Renal cortical epithelial cell (primary cell): ENCODE data around the gene TUBGCP3. TPM values are rescaled to one million over a fixed set of nuclear protein-coding genes. Genes with fewer than 3 reads are reported as not detected.

Source experiments
- DNase-seq: peaks from one replicate; pipeline ENCODE4 v3.0.0-alpha.2; 2011; ENCODE audit warnings: low read depth
- total RNA-seq: library from RNA; depleted of rRNA; stranded (reverse); fragments of >200 nt; gene quantifications from 2 replicates; pipeline ENCODE4 v1.2.3, GENCODE V29; 2014

The TUBGCP3 gene
- total RNA-seq, 1 donor from 2014 or later: 18.7 TPM

DNA sequence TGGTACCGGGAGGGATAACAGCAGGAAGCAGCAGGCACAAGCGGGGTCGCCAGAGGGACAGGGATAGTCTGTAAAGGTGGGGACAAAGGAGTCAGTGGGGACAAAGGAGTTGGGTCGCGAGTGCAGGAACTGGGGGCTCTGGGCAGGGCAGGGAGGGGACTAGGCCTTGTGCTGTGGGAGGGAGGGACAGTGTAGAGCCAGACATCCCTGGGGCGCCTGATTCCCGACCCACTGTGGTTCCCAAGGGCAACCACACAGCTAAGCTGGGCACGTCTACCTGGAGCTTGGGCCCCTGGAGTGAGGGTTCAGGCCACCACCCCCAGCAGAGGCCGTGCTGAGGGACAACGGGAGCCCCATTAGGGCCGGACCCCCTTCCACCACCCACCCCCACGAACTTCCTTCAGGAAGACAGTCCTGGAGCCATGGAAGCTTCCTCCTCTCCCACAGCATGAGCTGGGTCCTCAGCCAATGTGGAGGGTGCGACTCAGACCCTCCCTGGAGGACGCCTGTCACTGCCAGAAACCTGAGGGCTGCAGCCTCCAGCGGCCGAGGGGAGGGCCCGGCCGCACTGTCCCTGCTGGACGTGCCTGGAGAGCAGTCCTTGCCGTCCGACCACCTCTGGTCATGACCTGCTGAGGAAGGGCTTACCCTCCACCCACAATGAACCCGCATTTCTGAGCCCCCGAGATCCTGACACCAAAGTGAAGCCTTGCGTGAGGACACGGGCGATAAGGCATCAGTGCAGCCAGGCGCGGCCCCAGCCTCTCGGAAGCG lies 133.9 kb downstream of the TUBGCP3 start:
- DNase-seq: no peak

DNA sequence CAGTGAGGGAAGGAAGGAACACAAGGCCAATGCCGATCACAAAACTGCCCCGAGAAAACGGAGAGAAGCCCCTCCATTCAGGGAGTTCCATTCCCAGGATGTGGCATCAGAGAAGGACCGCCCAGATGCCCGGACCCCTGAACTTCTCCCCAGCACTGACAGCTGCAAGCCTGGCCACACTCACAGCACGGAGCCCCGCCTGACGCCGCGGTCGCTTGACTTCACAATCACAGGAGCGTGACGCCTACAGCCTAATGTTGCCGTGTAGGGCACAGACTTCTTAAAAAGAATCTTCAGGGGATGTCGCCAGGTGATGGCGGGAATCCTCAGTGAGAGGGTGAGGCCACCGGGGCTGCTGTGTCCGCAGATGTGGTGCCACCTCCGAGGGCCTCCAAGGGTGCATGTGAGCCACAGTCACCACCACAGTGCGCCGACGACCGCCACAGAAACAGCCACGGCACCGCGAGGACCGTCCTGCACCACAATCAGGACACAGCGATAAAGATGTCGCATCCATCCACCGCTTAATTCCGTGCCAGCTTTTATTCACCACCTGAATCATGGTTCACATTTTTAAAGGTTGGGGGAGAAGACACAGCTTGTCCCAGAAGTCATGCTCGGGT lies 134.6 kb downstream of the TUBGCP3 start:
- no peak for DNase-seq

DNA sequence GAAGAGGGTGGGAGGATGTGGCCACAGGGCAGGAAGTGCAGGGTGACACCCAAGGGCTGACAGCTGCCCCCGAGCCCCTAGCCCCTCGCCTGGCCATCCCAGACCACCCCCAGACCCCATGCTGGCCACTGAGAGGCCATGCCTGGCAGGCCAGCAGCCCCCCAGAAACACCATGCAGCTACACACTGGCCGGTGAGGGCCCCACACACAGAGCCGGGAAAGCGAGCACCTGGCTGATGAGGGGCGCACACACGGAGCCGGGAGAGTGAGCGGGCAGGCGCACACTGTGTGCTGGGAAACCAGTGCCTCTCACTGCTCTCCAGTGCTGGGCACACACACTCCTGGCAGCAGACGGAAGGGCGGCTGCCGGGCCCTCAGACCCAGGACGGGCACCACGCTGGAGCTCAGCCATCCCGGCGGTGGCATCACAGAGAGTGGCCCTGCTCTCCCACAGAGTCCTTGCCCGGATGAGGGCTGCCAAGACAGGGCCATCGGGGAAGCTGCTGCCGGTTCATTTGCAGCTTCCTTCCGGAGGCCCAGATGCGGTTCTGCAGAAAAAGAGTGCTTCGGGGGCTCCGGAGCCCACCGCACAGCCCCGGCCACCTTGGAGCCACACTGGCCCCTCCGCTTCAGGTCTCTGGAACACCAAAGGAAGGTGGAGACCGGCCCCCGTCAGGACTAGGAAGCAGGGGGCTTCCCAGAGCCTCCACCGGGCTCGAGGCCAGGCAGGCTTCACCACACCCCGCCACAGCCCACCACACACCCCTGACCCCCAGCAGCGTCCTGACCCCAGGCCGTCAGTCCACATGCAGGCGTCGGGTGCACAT lies 135.4 kb downstream of the TUBGCP3 start:
- DNase-seq: no peak

DNA sequence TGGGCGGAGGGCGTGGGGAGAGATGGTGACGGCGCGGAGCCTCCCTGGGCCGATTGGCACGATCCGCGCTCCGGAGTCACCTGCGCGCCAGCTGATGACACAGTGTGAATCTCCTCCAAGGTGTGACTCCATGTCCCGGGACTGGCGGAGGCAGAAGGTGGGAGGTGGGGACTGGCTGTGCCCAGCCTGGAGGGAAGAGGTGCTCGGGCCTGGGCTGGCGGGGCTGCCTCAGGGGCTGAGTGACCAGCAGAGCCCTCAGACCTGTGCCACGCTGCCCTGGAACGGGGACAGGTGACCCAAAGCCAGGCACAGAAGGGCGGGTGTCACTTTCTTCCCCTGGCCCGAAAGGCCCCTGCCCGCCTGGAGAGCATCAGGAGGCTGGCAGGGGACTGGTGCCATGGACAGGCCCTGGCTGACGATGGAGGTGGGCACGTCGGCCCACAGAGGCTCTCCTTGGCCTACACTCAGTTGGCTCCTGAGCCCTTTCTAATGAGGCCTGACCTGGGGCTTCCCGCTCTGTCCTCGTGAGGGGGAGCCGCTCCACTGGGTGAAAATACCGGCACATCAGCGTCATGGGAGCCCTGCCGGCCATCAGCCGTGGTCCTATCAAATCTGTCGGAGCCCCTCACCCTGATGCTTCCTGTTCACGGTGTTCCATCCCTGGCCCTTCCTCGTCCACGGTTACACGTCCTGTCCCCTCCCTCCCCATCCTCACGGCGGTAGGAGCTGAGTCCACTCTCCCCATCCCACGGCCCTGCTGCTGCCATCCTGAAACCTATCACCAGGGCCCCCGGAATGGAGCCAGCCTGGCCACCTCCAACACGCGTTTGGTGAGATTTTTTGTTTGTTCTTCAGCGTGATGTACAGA lies 136.2 kb downstream of the TUBGCP3 start:
- DNase-seq: no peak

DNA sequence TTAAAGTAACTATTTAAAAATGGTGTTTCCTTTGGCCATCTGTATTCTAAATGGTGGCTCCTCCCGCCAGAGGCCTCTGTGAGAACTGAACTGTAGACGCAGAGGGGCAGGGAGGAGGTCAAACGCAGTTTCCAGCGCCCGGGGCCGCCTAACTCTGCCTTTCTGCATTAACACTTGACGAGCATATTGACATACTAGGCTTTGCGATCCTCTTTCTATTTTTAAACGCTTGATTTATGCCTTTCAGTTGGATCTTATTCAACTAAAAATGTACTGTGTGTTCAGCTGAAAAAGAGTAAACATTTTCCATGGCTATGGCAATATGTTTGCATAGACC lies 137.1 kb downstream of the TUBGCP3 start:
- DNase-seq: no peak

DNA sequence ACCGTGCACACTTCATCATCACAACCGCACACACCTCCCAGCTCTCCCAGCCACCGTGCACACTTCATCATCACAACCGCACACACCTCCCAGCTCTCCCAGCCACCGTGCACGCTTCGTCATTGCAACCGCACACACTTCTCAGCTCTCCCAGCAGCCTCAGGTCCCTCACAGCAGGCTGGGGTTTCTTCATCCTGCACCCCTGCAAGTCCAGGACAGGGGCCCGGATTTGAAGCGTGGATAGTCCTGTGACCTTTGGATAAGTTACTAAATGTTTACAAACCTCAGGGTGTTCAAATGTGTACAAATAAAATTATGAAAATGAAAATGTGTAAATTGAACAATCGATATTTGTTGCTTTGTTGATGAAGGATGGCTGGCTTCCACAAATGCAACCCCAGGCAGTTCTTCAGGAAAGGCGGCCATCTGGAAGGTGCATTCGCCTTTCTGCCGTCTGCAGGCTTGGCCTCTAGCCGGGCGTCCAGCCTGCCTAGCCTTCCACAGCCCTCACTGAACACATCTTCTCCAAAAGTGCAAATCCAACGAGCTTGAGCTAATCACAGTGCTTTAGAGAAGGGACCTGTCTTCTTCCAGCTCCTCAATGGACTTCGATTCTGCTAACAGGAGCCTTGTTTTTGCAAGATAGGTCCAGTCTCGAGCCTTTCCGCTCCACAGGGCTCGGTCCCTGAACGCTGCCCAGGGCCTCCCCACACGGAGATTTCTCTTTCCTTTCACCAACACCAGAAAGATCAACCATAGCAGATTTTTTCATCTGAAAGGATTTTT lies 137.6 kb downstream of the TUBGCP3 start:
- no peak for DNase-seq

DNA sequence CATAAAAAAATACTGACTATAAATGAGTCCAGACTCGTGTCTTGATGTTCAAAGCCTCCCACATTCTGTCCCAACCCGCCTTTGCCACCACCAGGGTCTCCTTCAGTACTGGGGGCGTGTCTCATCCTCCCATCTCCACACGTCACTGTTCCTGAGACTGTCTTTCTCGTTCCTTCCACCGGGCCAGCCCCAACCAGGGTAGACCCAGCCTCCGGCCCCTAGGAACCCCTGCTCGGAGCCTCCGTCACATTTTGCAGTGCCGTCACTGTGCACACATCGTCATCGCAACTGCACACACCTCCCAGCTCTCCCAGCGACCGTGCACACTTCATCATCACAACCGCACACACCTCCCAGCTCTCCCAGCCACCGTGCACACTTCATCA lies 138.4 kb downstream of the TUBGCP3 start:
- no peak for DNase-seq

DNA sequence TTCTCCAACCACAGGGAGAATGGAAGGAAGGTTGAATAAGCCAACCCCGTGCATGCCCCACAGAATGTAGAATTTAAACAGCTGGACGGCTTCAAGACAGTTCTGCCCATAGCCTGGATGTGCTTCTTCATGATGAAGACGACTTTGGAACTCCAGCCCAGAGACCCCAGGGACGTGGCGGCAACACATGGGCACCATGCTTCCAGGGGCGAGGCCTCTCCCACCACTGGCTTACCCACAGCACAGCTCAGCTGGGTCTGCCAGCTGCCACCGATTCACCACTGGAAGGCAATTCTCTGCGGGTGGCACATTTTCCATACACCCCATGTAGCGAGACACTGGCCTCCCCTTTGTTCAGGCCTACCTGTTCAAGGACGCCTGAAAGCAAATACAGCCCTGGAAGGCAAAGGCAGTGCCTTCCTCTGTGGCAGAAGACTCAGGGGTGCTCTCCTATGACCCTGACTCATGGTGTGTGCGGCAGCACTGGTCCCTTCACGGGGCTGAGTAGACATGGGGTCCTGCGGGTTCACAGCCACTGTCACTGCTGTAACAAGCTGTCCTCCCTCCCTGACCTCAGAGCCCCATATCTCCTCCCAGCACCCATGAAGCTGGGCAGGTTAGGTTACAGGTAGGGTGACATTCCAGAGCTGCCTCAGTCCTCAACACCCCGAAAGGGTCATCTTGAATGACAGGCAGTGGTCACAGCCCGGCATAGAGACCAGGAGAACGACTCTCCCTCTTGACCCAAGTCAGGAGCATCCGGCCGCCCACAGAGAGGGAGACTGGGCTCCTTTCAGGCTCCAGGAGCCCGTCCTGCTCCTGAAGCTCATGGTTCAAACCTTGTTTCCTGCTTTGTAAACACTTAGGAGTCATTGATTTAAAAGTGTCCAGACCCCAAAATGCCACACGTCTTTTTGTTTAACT lies 139.1 kb downstream of the TUBGCP3 start:
- no peak for DNase-seq

DNA sequence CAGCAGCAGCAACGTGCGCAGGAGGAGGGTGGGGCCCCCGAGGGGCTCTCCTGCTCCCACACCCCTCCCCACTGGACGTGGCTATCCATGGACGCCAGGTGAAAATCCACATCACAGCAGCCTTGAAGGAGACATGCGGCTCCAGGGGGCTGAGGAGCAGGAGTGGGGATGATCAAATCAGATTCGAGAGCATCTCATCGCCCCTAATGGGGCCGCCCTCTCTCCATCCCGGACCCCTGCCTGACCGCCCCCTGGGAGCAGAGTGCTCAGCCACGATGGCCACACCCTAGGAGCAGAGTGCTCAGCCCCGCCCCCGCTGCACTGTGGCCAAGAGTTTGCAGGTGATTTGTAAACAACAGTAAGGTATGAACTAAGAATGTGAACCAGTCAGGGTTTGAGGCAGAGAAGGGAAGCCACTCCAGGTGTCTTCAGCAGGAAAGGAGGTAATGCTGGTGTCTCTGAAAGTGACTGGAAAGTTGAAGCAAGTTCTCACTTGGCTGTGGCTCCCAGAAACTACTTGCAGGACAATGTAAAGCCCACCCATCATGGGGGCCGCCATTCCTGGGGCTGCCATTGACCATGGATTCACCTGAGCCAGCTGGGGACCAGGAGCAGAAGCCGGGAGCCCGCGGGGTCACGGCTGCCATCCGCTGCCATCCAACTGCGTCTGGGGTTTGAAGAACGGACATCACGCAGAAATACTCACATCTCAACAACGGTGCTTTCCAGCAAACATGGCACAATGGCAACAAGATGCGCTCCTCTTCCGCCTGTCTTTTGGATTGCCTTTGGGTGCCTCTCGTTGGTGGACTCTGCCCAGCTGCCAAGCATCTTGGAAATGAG lies 140.0 kb downstream of the TUBGCP3 start:
- no peak for DNase-seq

DNA sequence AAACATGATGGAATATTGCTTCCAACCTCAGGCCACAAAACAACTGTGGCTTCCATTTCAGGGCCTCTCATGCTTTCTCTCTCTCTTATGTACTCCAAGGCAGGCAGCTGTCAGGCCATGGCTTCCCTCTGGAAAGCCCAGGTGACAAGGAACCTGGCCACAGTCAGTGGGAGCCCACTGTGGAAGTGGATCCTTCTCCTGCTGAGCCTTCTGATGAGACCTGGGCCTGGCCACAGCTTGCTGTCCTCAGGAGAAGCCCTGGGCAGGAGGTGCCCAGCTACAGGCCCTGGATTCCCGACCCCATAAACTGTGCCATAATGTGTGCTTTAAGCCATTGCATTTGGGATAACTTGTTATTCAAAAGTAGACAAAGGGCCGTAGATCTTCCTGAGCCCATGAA lies 140.6 kb downstream of the TUBGCP3 start:
- DNase-seq: no peak

DNA sequence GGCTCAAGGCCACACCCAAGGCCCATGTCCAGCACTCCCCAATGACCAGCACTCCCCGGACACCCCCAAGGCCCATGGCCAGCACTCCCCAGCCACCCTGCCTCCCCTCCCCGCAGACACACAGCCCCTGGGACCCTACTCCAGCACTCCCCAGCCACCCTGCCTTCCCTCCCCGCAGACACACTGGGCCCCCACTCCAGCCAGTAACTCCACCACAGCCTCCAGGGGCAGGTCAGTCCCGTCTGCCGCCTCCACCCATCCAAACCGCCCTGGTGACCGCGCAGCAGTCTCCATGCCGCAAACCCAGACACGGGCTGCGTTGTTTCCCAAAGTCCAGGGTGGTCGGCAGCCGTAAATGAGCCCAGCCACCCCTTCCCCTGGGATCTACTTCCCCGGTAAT lies 141.1 kb downstream of the TUBGCP3 start:
- DNase-seq: no peak

DNA sequence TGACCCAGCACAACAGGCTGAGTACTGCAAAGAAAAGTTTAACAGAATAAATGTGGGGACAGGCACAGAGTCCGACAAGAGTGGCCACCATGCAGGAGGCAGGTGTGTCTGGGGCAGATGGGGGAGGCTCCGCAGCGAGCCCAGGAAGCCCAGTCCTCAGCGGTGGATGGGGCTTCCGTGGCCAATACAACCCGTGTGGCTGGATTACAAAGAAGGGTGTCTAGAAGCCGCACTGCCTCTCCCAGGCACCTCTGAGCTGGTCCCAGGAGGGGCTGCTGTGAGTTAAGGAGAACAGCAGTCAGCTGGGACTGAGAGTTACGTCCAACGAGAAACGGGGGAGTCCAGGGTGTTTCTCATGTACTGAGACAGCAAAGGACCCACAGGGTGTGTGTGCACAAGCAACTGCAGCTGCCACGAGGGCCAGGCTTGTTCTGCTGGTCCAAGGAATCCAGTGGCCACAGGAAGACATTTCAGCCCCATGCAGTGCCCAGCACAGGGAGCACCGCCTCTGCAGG lies 141.5 kb downstream of the TUBGCP3 start:
- no peak for DNase-seq

DNA sequence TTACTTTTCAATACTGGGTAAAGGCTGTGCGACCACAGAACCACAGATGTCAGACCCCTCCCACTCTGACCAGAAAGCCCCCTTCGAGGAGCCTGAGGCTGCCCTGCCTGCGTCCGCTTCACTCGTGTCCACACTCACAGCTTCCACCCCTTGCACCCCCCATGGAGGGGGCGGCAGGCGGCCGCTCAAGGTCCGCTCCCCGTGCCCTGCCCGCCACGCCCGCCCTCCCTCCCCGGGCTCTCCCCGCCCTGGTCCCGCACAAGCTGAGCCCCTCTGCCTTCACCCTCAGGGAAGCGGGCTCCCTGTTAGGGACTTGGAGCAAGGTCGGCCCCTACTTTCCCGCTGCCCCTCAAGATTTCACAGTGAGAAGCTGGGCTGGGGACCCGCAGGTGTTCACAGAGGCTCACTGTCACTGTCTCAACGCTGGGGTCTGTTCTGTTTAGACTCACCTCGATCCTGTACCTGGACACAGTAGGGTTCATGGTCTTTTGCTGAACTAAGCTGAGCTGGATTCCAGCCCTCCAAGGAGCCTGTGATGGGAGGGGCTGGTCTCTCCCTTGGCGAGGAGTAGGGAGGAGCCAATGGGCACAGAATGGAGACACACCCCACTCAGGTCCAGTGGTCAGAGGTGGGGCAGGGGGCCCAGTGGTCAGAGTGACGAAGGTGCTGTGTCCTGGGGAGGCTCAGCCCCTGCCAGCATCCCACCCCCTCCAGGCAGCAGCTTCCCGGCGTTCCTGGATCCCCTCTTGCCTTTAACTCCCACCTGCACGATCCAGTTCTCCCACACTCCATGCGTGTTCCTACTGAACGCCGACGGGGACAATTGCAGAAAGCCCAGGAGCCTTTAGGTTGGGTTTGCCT lies 142.3 kb downstream of the TUBGCP3 start:
- DNase-seq: no peak

DNA sequence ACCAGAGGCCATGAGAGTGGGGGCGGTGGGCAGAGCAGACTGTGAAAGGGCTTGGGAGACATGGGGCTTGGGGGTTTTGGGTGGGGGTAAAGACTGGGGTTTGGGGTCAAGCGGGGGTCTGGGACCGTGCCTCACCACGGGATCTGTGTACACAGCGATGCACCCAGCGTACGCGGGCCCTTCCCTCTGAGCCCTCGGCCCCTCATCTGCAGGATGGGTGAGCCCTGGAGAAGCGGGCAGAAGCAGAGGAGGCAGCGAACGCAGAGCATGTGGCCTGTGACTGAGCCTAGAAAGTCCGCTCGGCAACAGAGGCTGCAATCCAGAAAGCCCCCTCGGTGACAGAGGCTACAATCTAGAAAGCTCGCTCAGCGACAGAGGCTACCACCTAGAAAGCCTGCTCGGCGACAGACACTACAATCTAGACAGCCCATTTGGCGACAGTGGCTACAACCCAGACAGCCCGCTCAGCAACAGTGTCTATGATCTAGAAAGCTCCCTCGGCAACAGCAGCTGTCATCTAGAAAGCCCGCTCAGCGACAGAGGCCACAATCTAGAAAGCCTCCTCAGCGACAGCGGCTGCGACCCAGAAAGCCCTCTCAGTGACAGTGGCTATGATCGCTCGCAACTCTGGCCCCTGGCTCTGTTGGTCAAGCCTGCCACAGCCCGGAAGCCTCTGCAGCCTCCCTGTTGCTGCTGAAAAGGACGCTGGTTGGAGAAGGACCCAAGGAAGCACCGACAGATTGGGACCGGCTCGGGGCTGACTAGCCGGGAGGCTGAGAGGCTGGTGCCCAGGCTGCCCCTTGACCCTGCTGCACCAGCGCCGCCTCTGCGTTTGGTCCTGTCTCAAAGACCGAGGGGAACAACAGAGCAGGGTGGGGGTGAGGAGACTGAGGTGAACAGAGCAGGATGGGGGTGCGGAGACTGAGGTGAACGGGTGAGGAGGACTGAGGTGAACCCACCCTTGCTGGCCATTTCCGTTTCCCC lies 143.2 kb downstream of the TUBGCP3 start:
- DNase-seq: no peak

DNA sequence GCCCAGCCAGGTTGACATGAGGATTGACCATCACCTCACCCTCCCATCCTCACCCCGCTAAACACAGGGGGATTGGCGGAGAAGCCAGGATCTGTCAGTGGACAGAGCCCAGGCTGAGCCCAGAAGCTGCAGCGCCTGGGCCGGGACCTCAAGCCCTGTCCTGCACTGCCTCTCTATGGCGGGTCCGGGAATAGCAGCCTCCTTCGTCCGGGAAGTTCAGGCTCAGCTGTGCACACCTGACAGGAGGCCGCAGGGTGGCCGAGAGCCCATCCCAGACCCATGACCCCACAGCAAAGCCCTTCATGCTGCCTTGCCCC lies 144.0 kb downstream of the TUBGCP3 start:
- DNase-seq: peak; percentile 18

DNA sequence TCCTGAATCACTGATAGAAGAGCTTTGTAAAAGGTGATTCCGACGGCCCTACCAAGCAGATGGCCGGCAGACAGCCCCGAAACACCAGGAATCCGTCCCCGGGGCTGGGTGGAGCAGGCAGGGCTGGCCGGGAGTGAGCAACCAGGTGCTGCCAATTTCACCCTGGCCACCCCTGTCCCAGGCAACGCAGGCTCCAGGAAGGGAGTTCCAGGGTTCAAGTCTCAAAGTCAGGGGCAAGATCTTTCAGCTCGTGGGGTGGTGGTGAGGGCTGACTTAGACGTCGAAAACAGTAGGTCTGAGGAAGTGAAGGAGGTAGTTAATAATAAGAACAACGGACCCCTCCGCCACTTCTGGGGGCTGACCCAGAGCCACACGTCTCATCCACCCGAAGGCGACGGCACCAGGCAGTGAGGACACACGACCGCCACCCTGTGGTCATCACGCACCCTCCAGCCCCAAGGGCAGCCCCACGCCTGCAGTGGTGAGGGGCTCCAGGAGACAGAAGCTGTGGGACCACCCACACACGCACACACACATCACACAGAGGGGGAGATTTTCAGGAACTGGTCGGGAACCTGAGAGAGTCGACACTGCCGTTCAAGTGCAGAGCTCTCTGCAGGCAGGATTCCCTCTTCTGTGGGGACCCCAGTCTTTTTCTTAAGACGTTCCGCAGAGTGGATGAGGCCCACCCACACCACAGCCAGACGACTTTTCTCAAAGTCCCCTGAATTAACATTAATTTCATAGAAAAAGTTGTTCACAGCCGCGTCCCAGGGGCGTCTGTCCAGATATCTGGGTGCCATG lies 144.6 kb downstream of the TUBGCP3 start:
- DNase-seq: no peak
